PC-9 (cell line): ENCODE data around the gene ITGB3.

Source experiments
- CTCF ChIP-seq: fragments of 200-600 bp; sonication (generic); conservative IDR thresholded peaks from 2 replicates; pipeline ENCODE4 v1.6.1; 2017; ENCODE audit warnings: mixed run types, antibody characterized with exemption, mild to moderate bottlenecking, moderate library complexity
- EZH2 ChIP-seq: fragments of 200-600 bp; sonication (generic); IDR thresholded peaks from 2 replicates; pipeline ENCODE4 v1.8.0; 2017; ENCODE audit warnings: antibody characterized with exemption, low read depth

GRCh38 chr17:47244697-47245096 is 8.9 kb upstream of the ITGB3 start:
- TF ChIP-seq CTCF (no peak), EZH2 (no peak)
